WTC11 (cell line): ENCODE data around the gene UBASH3A.

Experiments used
- NFE2L1 ChIP-seq: sonication (generic); formaldehyde crosslinking; IDR thresholded peaks from 2 replicates; pipeline ENCODE4 v1.8.1; 2023; ENCODE audit warnings: missing genetic modification reagents
- RELA ChIP-seq: sonication (generic); formaldehyde crosslinking; IDR thresholded peaks from 2 replicates; pipeline ENCODE4 v1.8.1; 2022; ENCODE audit warnings: missing genetic modification reagents, mild to moderate bottlenecking, borderline replicate concordance

GRCh38 chr21:42426424-42426823, 22.7 kb downstream of the UBASH3A start:
- TF ChIP-seq RELA (CRISPR knock-in tag) = no peak
- no peak for TF ChIP-seq NFE2L1 (CRISPR knock-in tag)
